Muscle layer of colon (tissue), 2 donors: Measurements from ENCODE around the gene OPRL1.

Experiments used
- H3K27ac ChIP-seq: one replicate; pipeline ENCODE4 v1.7.0; 2013; ENCODE audit warnings: low read depth, mild to moderate bottlenecking, low read length, moderate library complexity
- H3K27me3 ChIP-seq, 2 donors: one replicate each; pipeline ENCODE4 v1.7.0; 2013; ENCODE audit warnings: low read length in 2 of 2, mild to moderate bottlenecking in 2 of 2; ENCODE audit not compliant: insufficient read depth in 2 of 2, control insufficient read depth in 1 of 2
- H3K36me3 ChIP-seq: one replicate; pipeline ENCODE4 v1.7.0; 2013; ENCODE audit warnings: mild to moderate bottlenecking, low read length; ENCODE audit not compliant: insufficient read depth
- H3K4me1 ChIP-seq: one replicate; pipeline ENCODE4 v1.7.0; 2013; ENCODE audit warnings: mild to moderate bottlenecking, low read length; ENCODE audit not compliant: insufficient read depth
- H3K4me3 ChIP-seq, 2 donors: one replicate each; pipeline ENCODE4 v1.7.0; 2013; ENCODE audit warnings: low read length in 2 of 2, low read depth in 1 of 2, mild to moderate bottlenecking in 1 of 2, moderate library complexity in 1 of 2
- H3K9ac ChIP-seq: one replicate; pipeline ENCODE4 v1.7.0; 2013; ENCODE audit warnings: low read length
- H3K9me3 ChIP-seq: one replicate; pipeline ENCODE4 v1.7.0; 2013; ENCODE audit warnings: mild to moderate bottlenecking, low read length
- donor health status: abdominal sarcoma.
- donor health status: Adenocarcinoma of cecum.

OPRL1 gene

DNA sequence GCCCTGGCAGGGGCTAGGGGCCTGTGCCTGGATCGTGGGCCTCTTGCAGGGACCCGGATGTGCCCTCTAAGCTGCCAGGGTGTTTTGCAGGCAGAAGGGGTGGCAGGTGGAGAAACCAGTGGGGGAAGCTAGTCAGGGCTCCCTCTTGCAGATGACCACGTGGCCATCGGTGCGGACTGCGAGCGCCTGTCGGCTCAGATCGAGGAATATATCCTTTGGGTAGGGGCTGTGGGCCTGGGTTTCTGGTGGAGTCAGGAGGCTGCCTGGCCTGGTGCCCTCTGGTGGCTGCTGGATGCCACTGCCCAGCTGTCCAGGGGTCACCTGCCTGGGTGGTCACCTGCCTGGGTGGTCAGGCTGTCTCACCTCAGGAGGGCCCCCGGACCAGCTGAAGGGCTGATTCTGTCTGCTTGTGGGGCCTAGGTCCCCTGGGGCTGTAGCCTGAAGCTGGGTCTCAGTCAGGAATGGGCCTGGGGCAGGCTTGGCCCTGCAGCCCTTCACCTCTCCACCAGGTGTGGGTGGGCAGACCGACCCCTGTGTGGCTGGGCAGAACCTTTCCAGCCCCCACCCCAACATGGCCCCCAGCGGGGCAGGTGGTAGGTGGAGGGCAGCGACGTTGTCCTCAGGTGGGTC lies 10.2 kb upstream of the OPRL1 start:
- H3K27ac ChIP-seq: no peak overlapping the region
- H3K4me3 ChIP-seq: no peak overlapping the region
- H3K27me3 ChIP-seq: no peaks in the 10 kb centered on the region
- H3K36me3 ChIP-seq: peaks cover 5% of the 10 kb centered on the region
- no peaks in the 10 kb centered on the region for H3K9me3 ChIP-seq
- H3K4me1 ChIP-seq: no peaks in the 10 kb centered on the region
- H3K9ac ChIP-seq: no peak overlapping the region

DNA sequence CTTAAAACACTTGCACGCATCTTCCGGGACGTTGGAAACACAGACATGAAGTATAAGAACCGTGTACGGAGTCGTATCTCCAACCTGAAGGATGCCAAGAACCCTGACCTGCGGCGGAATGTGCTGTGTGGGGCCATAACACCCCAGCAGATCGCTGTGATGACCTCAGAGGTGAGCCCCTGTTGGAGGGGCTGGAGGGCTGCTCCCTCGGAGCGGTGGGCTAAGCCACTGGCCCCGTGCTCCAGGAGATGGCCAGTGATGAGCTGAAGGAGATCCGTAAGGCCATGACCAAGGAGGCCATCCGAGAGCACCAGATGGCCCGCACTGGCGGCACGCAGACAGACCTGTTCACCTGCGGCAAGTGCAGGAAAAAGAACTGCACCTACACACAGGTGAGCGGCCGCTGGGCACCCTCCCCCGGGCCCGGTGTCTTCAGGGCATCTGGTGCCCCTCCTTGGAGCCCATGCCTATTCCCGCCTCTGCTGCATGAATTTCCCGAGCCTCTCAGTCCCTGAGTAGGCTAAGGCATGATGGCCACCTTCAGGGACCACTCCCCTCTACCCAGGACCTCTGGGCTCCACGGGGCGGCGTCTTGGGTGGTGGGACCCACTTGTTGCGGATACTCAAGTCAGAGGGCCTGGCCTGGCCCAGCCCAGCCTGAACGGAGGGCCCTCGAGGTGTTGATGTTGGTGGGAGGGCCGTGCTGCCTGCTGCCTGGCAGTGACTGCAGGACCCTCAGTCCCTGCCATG lies 9.5 kb upstream of the OPRL1 start:
- no peaks in the 10 kb centered on the region for H3K4me1 ChIP-seq
- no peak overlapping the region for H3K9ac ChIP-seq
- H3K36me3 ChIP-seq: peaks cover 5% of the 10 kb centered on the region
- no peaks in the 10 kb centered on the region for H3K27me3 ChIP-seq
- H3K9me3 ChIP-seq: no peaks in the 10 kb centered on the region
- H3K4me3 ChIP-seq: no peak overlapping the region
- no peak overlapping the region for H3K27ac ChIP-seq

DNA sequence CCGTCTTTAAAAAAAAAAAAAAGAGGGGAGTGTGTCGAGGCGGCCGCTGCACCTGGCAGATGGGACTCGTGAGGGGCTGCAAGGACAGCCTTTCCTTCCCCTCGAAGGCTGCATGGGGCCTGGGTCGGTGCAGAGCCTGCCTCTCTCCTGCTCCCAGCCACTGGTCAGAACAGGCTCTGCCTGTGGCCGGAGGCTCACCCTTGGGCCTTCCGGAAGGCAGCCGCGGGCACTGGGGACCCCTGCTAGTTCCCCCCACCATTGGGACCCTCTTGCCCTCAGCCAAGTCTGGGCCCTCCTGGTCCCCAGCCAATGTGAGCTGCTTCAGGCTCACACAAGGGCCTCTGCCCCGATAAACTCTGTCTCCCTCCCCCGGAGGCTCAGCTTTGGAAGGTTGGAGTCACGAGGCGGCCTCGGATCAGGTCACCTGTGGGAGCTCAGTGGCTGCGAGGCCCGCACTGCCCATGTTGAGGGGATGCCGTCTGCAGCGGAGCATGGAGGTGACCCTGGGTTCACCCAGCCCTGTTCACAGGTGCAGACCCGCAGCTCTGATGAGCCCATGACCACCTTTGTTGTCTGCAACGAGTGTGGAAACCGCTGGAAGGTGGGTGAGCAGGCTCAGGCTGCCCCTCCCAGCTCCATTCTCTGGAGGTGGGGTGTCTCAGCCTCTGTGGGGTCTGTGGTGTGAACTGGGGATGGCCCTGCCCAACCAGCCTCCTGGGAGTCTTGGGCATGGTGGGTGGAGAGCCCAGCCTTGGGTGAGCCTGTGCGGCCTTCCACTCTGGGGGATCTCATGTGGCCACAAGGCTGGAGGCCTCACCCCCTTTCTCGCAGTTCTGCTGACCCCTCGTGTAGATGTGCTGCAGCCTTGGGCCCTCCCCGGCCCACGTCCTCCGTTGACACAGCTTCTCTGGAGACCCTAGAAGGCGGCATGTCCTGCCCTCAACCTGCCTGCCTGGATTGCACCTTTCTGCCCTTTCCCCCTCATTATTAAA lies 8.2 kb upstream of the OPRL1 start:
- Histone ChIP-seq H3K27me3 (no peaks in the 10 kb centered on the region), H3K4me1 (no peaks in the 10 kb centered on the region), H3K9me3 (no peaks in the 10 kb centered on the region), H3K36me3 (peaks cover 5% of the 10 kb centered on the region), H3K27ac (no peak overlapping the region), H3K4me3 (no peak overlapping the region), H3K9ac (no peak overlapping the region)

DNA sequence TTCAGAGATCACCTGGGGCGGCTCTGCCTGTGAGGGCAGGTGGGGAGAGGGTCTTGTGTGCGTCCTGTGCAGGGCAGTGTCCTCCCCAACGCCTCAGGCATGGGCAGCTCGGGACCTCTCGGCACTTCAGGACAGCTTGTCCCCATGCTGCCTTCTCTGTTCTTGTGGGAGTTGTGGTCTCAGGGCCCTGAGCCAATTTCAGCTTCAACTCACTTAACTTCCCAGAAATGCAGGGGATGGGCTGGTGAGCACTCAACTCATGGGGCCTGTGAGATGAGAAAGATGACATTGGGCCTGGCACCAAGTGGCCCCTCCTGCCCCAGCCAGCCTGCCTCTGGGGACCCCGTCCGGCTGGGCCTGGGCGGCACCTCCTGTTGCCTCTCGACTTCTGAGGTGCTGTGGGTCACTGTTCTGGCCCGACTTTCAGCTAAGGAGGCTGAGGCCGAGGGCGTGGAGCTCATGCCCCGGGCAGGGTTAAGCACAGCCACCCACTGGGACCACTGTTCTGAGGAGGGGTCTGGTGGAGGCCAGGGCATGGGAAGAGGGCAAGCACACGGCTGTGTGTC lies 7.3 kb upstream of the OPRL1 start:
- H3K9ac ChIP-seq: no peak overlapping the region
- H3K27ac ChIP-seq: no peak overlapping the region
- H3K4me1 ChIP-seq: no peaks in the 10 kb centered on the region
- H3K36me3 ChIP-seq: peaks cover 5% of the 10 kb centered on the region
- H3K4me3 ChIP-seq: no peak overlapping the region
- no peaks in the 10 kb centered on the region for H3K27me3 ChIP-seq
- H3K9me3 ChIP-seq: no peaks in the 10 kb centered on the region

DNA sequence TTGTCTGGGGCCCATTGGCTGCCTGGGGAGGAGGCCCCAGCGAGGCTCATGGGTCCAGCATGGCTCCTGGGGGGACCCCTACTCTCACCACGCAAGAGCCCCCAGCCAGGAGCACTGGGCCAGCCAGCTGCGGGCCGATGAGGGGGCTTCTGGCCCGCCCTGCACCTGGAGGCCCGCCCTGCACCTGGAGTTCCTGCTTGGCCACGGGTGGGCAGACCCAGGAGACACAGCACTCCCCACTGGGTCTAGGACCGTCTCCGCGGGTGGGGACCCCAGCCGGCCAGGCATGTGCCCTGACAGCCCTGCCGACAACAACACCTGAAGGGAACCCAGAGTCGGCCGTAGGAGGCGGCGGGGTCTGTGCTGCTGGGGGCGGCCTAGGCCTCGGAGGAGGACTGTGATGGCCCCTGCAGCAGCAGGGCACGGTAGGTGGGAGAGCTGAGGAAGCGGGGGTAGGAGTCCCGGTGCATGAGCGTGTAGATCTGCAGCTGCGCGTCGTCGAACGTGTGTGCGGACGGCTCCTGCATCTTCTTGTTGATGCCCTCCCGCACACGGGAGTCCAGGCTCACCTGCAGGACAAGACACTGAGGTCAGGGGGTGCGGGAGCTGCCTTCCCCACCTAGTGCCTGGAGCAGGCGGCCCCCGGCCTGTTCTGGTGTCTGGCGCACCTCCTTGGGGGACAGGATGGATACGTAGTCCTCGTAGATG lies 6.3 kb upstream of the OPRL1 start:
- peaks cover 5% of the 10 kb centered on the region for H3K36me3 ChIP-seq
- H3K4me1 ChIP-seq: peaks cover 3% of the 10 kb centered on the region
- H3K9ac ChIP-seq: no peak overlapping the region
- H3K27ac ChIP-seq: no peak overlapping the region
- no peaks in the 10 kb centered on the region for H3K9me3 ChIP-seq
- no peak overlapping the region for H3K4me3 ChIP-seq
- H3K27me3 ChIP-seq: peaks cover 0 to 4% of the 10 kb centered on the region in 2 donors

DNA sequence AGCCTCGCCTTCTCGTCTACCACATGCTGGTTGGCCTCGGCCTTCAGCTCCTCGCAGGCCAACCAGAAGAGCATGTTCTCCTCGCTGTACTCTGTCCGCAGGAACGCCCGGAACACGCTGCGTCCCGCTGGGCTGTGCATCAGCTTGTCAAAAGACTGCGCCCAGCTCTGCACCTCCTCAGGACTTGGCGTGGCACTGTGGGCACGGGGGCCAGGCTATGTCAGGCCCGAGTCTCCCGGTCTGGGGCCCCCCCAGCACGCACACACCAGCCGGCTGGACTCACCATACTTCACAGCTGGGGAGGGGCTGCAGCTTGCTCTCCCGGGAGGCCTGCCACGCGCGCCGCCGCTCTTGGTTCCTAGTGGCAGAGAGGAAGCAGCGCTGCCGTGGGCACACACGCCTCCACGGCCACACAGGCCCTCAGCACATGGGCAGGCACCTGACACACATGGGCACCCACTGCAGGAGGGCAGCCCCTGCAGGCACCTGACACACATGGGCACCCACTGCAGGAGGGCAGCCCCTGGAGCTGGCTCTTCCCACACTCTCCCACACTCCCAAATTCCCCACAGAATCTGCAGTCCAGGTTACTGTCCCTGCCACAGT lies 5.6 kb upstream of the OPRL1 start:
- peaks cover 5% of the 10 kb centered on the region for H3K36me3 ChIP-seq
- H3K4me1 ChIP-seq: peaks cover 9% of the 10 kb centered on the region
- peaks cover 0 to 7% of the 10 kb centered on the region in 2 donors for H3K27me3 ChIP-seq
- no peak overlapping the region for H3K4me3 ChIP-seq
- no peak overlapping the region for H3K9ac ChIP-seq
- H3K9me3 ChIP-seq: no peaks in the 10 kb centered on the region
- no peak overlapping the region for H3K27ac ChIP-seq

DNA sequence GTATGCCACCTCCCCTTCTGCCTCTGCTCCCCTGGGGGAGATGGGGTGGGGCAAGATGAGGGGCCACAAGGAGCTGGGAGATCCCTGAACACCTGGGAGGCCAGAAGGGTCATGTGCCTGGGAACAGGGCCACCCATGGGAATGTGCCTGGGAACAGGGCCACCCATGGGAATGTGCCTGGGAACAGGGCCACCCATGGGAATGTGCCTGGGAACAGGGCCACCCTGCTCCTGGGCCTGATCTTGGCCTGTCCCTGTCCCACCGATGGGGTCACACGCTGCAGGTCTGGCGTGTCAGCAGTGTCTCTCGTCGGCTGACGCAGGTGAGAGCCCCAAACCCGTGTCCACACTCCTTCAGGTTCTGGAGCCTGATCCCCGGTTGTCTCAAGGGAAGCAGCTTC lies 4.9 kb upstream of the OPRL1 start:
- H3K9ac ChIP-seq: no peak overlapping the region
- no peak overlapping the region for H3K4me3 ChIP-seq
- no peak overlapping the region for H3K27ac ChIP-seq
- peaks cover 0 to 8% of the 10 kb centered on the region in 2 donors for H3K27me3 ChIP-seq
- H3K4me1 ChIP-seq: peaks cover 11% of the 10 kb centered on the region
- no peaks in the 10 kb centered on the region for H3K9me3 ChIP-seq
- H3K36me3 ChIP-seq: peaks cover 5% of the 10 kb centered on the region

DNA sequence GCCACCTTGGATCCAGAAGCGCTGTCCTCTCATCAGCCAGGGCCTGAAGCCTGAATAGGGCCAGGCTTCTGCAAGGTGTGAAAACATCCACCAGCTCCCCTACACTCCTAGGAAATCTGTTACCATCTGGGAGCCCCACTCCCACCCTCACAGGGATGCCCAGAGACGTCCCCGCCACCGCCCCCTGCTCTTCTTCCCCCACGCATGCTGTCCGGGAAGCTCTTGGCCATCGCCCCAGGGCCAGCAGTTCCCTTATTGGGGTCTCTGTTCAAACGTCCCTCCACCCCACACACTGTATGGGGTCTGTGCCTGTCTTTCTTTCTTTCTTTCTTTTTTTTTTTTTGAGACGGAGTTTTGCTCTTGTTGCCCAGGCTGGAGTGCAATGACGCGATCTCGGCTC lies 4.3 kb upstream of the OPRL1 start:
- Histone ChIP-seq H3K4me3 (no peak overlapping the region), H3K4me1 (peaks cover 11% of the 10 kb centered on the region), H3K27ac (no peak overlapping the region), H3K36me3 (no peaks in the 10 kb centered on the region), H3K27me3 (peaks cover 0 to 8% of the 10 kb centered on the region in 2 donors), H3K9ac (no peak overlapping the region), H3K9me3 (no peaks in the 10 kb centered on the region)

DNA sequence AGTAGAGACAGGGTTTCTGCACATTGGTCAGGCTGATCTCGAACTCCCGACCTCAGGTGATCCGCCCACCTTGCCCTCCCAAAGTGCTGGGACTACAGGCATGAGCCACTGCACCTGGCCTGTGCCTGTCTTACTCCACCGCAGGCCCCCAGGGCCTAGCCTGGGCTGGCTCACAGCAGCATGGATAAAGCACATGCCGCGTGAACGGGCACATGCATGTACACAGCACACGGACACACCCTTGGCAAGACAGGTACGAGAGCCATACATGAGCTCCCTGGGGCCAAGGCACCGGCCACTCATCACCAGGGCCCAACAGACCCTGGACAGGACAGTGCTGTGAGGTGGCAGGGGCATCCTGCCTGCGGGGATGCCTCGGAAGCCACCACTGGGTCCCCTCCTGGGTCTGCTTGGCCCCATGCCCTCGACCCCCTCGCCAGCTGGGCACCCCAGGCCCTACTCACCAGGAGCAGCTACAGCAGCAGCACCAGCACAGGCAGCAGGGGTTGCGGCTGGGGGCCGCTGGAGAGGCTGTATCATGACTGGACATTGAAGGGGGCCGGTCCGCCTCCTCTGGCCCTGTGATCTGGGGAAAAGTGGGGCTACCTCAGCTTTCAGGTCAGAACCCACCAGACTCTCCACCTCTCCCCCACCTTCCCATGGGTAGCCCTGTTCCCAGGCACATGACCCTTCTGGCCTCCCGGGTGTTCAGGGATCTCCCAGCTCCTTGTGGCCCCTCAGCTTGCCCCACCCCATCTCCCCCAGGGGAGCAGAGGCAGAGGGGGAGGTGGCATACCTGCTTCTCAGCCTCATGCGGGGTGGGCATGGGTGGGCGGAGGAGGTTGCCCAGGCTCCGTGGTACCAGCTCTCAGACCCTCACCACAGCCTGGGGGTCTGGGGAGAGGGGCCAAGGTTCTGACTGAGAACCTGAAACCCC lies 3.6 kb upstream of the OPRL1 start:
- no peaks in the 10 kb centered on the region for H3K9me3 ChIP-seq
- H3K4me1 ChIP-seq: peaks cover 11% of the 10 kb centered on the region
- H3K27me3 ChIP-seq: peaks cover 0 to 8% of the 10 kb centered on the region in 2 donors
- no peak overlapping the region for H3K27ac ChIP-seq
- H3K9ac ChIP-seq: no peak overlapping the region
- no peak overlapping the region for H3K4me3 ChIP-seq
- no peaks in the 10 kb centered on the region for H3K36me3 ChIP-seq

DNA sequence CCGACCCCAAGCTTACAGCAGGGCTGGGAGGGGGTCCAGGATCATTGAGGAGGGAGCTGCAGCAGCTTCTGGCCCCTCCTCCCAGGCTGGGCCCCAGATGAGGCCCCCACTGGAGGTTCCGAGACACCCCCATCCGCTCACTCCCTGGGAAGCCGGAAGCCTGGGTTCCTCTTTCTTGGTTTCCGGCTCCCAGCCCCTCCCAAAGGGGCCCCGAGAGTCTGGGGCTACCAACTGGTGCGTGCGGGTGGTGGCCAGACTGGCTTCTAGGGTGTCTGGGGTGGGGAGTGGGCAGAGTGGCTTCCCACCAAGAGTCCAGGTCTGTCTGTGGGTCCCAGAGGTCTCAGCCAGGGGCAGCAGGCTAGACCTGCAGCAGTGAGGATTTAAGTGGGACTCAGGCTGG lies 2.8 kb upstream of the OPRL1 start:
- no peak overlapping the region for H3K27ac ChIP-seq
- peaks cover 11% of the 10 kb centered on the region for H3K4me1 ChIP-seq
- H3K36me3 ChIP-seq: no peaks in the 10 kb centered on the region
- no peak overlapping the region for H3K4me3 ChIP-seq
- no peak overlapping the region for H3K9ac ChIP-seq
- peaks cover 0 to 8% of the 10 kb centered on the region in 2 donors for H3K27me3 ChIP-seq
- H3K9me3 ChIP-seq: no peaks in the 10 kb centered on the region
